ENCODE measurements around the gene NRROS. TPM values are rescaled to one million over a fixed set of nuclear protein-coding genes. Genes with fewer than 3 reads are reported as not detected.

Gene NRROS
- total and polyA plus RNA-seq, 7 experiments from 2014 or later = 1.3 to 53.3 (median 11.2) TPM

DNA sequence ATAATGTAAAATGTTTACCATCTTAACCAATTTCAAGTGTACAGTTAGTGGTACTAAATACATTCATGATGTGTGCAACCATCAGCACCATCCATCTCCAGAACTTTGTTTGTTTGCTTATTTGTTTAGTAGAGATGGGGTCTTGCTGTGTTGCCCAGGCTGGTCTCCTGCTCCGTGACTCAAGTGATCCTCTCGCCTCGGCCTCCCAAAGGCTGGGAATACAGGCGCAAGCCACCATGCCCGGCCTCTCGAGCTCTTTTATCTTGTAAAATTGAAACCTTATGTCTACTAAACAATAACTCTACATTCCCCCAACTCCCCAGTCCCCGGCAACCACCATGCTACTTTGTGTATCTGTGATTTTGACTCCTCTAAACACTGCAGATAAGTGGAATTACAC lies 39.1 kb upstream of the NRROS start:
- Histone ChIP-seq H3K9me3 (ENCODE audit: control insufficient read depth in 2 of 3, low read length in 3 of 3) (no peaks in the 10 kb centered on the region), H3K36me3 (ENCODE audit: control insufficient read depth in 2 of 3, insufficient read depth in 3 of 3, low read length in 3 of 3) (no peaks in the 10 kb centered on the region), H3K27ac (ENCODE audit: low read depth, low read length) (no peak overlapping the region), H3K4me1 (ENCODE audit: control insufficient read depth in 2 of 2, insufficient read depth in 2 of 2, low read length in 2 of 2) (peaks cover 0 to 4% of the 10 kb centered on the region in 2 donors), H3K27me3 (ENCODE audit: control insufficient read depth in 2 of 2, insufficient read depth in 2 of 2, low read length in 2 of 2) (no peaks in the 10 kb centered on the region), H3K4me3 (ENCODE audit: low read length) (no peak overlapping the region)
- H3K9me3 Mint-ChIP-seq = peaks cover 0 to 2% (median 0%) of the 10 kb centered on the region in 11 donors
- no peak for ATAC-seq
- ChIA-PET CTCF (interaction anchor here (0.7 kb wide), 1 partner anchor 84 kb away, joined by 3 read pairs; no protein-coding TSS in a partner anchor), POLR2A (interaction anchor here (1.1 kb wide), 1 partner anchor 94 kb away, joined by 3 read pairs; no protein-coding TSS in a partner anchor)
- intact Hi-C loops (cut with micrococcal nuclease) = loop anchor here (10.0 kb wide), 2 partner anchors 66 to 234 kb away; no protein-coding TSS in a partner anchor
- H3K36me3 Mint-ChIP-seq = peaks cover 0 to 3% (median 0%) of the 10 kb centered on the region in 5 donors
- no peak for DNase-seq
- peaks cover 0 to 30% (median 6%) of the 10 kb centered on the region in 5 donors for H3K27me3 Mint-ChIP-seq
- peak overlapping the region in 1 of 9 donors; percentile 31 for H3K27ac Mint-ChIP-seq
- no peak overlapping the region for H3K4me3 Mint-ChIP-seq
- H3K4me1 Mint-ChIP-seq = peaks cover 0 to 31% (median 18%) of the 10 kb centered on the region in 7 donors

DNA sequence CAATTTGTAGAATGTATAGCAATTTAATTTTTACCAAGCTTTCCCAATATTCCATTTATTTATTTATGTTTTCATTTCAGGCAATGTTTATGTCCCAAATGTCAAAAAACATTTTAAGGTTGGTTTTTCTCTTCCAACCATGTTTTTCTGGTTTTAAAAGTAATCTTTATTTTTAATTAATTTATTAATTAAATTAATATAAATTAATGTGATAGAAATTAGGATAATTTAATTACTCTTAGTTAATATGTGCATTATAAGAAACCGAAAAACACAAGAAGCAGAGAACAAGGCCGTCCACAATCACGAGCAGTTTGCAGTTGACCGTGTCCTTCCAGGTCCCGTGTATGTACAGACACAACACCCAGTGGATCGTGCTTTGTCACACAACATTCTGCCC lies 36.8 kb upstream of the NRROS start:
- Histone ChIP-seq H3K4me1 (ENCODE audit: control insufficient read depth in 2 of 2, insufficient read depth in 2 of 2, low read length in 2 of 2) (peaks cover 0 to 4% of the 10 kb centered on the region in 2 donors), H3K9me3 (ENCODE audit: control insufficient read depth in 2 of 3, low read length in 3 of 3) (no peaks in the 10 kb centered on the region), H3K4me3 (ENCODE audit: low read length) (no peak overlapping the region), H3K27ac (ENCODE audit: low read depth, low read length) (no peak overlapping the region), H3K36me3 (ENCODE audit: control insufficient read depth in 2 of 3, insufficient read depth in 3 of 3, low read length in 3 of 3) (no peaks in the 10 kb centered on the region), H3K27me3 (ENCODE audit: control insufficient read depth in 2 of 2, insufficient read depth in 2 of 2, low read length in 2 of 2) (no peaks in the 10 kb centered on the region)
- ChIA-PET POLR2A (interaction anchor here (1.0 kb wide), 1 partner anchor 34 kb away, joined by 4 read pairs; the partner anchor contains the start of genes FBXO45 and WDR53), CTCF (no interaction called here)
- Mint-ChIP-seq H3K36me3 (peaks cover 0 to 3% (median 0%) of the 10 kb centered on the region in 5 donors), H3K27ac (no peak overlapping the region), H3K4me3 (no peak overlapping the region), H3K4me1 (peaks cover 0 to 27% (median 16%) of the 10 kb centered on the region in 7 donors), H3K27me3 (peaks cover 0 to 13% (median 0%) of the 10 kb centered on the region in 5 donors), H3K9me3 (peaks cover 0 to 2% (median 0%) of the 10 kb centered on the region in 11 donors)
- ATAC-seq (no peak), DNase-seq (no peak)
- intact Hi-C loops (cut with micrococcal nuclease) = loop anchor here (10.0 kb wide), 2 partner anchors 68 to 232 kb away; no protein-coding TSS in a partner anchor

DNA sequence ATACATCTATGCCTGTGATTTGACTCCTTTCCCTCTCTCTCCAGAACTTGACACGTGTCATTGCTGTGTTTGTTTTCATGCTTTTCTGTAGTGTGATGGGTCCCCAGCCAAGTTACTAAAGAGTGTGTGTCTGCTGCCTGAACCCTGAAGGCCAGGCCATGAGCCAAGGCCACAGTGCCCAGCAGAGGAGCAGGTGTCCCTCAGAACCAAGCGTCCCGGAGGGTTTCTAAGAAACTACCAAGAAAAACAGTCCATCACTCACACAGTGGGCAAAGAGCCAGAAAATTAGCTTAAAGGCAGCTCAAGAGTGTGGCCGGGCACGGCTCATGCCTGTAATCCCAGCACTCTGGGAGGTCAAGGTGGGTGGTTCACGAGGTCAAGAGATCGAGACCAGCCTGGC lies 35.8 kb upstream of the NRROS start:
- Mint-ChIP-seq H3K27me3 (peaks cover 0 to 5% (median 0%) of the 10 kb centered on the region in 5 donors), H3K4me1 (peaks cover 0 to 18% (median 8%) of the 10 kb centered on the region in 7 donors), H3K27ac (peak overlapping the region in 4 of 9 donors; percentile 14 to 78 (median 63)), H3K36me3 (no peaks in the 10 kb centered on the region), H3K4me3 (no peak overlapping the region), H3K9me3 (peaks cover 0 to under 1% (median 0%) of the 10 kb centered on the region in 11 donors)
- H3K9me3 ChIP-seq (ENCODE audit: control insufficient read depth in 2 of 3, low read length in 3 of 3) = no peaks in the 10 kb centered on the region
- H3K27me3 ChIP-seq (ENCODE audit: control insufficient read depth in 2 of 2, insufficient read depth in 2 of 2, low read length in 2 of 2) = no peaks in the 10 kb centered on the region
- ATAC-seq (no peak), DNase-seq (no peak)
- no peaks in the 10 kb centered on the region for H3K36me3 ChIP-seq (ENCODE audit: control insufficient read depth in 2 of 3, insufficient read depth in 3 of 3, low read length in 3 of 3)
- intact Hi-C loops (cut with micrococcal nuclease) = loop anchor here (1.0 to 10.0 kb wide), 5 partner anchors 69 to 350 kb away; partner anchors contain the start of gene NCBP2 (in 1 of the 2)
- H3K4me3 ChIP-seq (ENCODE audit: low read length) = no peak overlapping the region
- H3K4me1 ChIP-seq (ENCODE audit: control insufficient read depth in 2 of 2, insufficient read depth in 2 of 2, low read length in 2 of 2) = peaks cover 0 to 4% of the 10 kb centered on the region in 2 donors
- POLR2A ChIA-PET = interaction anchor here (0.8 to 1.8 kb wide), 3 partner anchors 33 to 338 kb away, joined by 3 to 6 read pairs (median 5); partner anchors contain the start of genes NCBP2 and PAK2
- H3K27ac ChIP-seq (ENCODE audit: low read depth, low read length) = no peak overlapping the region
- CTCF ChIA-PET = interaction anchor here (2.3 kb wide), 1 partner anchor 82 kb away, joined by 24 read pairs; no protein-coding TSS in a partner anchor

DNA sequence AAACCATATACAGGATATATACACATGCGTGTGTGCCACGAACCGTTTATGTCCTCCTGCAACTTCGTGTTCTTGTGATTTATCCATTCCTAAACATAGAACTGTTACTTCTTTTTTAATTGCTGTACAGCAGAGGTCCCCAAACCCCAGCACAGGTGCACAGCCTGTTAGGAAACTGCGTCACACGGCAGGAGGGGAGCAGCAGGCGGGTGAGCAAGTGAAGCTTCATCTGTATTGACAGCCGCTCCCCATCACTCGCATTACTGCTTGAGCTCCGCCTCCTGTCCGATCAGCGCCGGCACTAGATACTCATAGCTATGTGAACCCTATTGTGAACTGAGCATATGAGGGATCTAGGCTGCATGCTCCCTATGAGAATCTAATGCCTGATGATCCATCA lies 34.9 kb upstream of the NRROS start:
- Histone ChIP-seq H3K4me3 (ENCODE audit: low read length) (no peak overlapping the region), H3K9me3 (ENCODE audit: control insufficient read depth in 2 of 3, low read length in 3 of 3) (no peaks in the 10 kb centered on the region), H3K36me3 (ENCODE audit: control insufficient read depth in 2 of 3, insufficient read depth in 3 of 3, low read length in 3 of 3) (no peaks in the 10 kb centered on the region), H3K4me1 (ENCODE audit: control insufficient read depth in 2 of 2, insufficient read depth in 2 of 2, low read length in 2 of 2) (peaks cover 3 to 6% of the 10 kb centered on the region in 2 donors), H3K27ac (ENCODE audit: low read depth, low read length) (no peak overlapping the region), H3K27me3 (ENCODE audit: control insufficient read depth in 2 of 2, insufficient read depth in 2 of 2, low read length in 2 of 2) (no peaks in the 10 kb centered on the region)
- Mint-ChIP-seq H3K27ac (peak overlapping the region in 8 of 9 donors; percentile 24 to 92 (median 81)), H3K4me1 (peaks cover 4 to 26% (median 15%) of the 10 kb centered on the region in 7 donors), H3K36me3 (no peaks in the 10 kb centered on the region), H3K9me3 (peaks cover 0 to 2% (median 0%) of the 10 kb centered on the region in 11 donors), H3K27me3 (peaks cover 0 to 5% (median 0%) of the 10 kb centered on the region in 5 donors), H3K4me3 (peak overlapping the region; percentile 3 to 81 (median 48))
- ATAC-seq = peak; percentile 86
- intact Hi-C loops (cut with micrococcal nuclease) = loop anchor here (1.0 to 10.0 kb wide), 5 partner anchors 70 to 351 kb away; partner anchors contain the start of gene NCBP2 (in 1 of the 2)
- POLR2A ChIA-PET = interaction anchor here (0.6 to 1.8 kb wide), 9 partner anchors 27 to 136 kb away, joined by 3 to 7 read pairs (median 3); partner anchors contain the start of genes FBXO45, NRROS, PAK2 and WDR53
- peak in 7 of 9 donors; percentile 74 to 90 (median 82) for DNase-seq
- CTCF ChIA-PET = interaction anchor here (0.6 to 2.3 kb wide), 10 partner anchors 25 to 995 kb away, joined by 3 to 24 read pairs (median 3); no protein-coding TSS in a partner anchor

DNA sequence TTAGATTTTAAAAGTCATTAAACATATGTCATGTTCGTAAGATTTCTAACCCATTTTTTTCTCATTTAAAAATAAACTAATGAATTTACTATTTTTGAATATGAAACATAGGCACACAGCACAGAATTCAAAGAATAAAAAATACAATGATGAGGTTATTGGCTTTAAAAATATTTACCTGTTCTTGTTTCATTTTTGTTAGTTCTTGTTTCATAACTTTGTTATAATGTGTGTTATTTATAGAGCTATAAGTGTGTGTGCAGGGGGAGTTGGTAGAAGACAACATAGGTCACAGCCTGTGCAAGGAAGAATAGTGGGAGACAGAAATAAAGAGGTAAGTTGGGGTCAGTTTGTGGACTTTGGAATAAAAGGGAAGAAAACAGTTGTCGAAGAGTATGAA lies 30.8 kb upstream of the NRROS start:
- Mint-ChIP-seq H3K27ac (peak overlapping the region in 8 of 9 donors; percentile 17 to 93 (median 74)), H3K36me3 (no peaks in the 10 kb centered on the region), H3K27me3 (peaks cover 0 to 5% (median 0%) of the 10 kb centered on the region in 5 donors), H3K9me3 (peaks cover 0 to 2% (median 0%) of the 10 kb centered on the region in 11 donors), H3K4me3 (peak overlapping the region in 1 of 10 donors; percentile 12), H3K4me1 (peaks cover 28 to 52% (median 47%) of the 10 kb centered on the region in 7 donors)
- Histone ChIP-seq H3K4me1 (ENCODE audit: control insufficient read depth in 2 of 2, insufficient read depth in 2 of 2, low read length in 2 of 2) (peaks cover 26 to 27% of the 10 kb centered on the region in 2 donors), H3K27me3 (ENCODE audit: control insufficient read depth in 2 of 2, insufficient read depth in 2 of 2, low read length in 2 of 2) (no peaks in the 10 kb centered on the region), H3K27ac (ENCODE audit: low read depth, low read length) (no peak overlapping the region), H3K36me3 (ENCODE audit: control insufficient read depth in 2 of 3, insufficient read depth in 3 of 3, low read length in 3 of 3) (no peaks in the 10 kb centered on the region), H3K4me3 (ENCODE audit: low read length) (no peak overlapping the region), H3K9me3 (ENCODE audit: control insufficient read depth in 2 of 3, low read length in 3 of 3) (no peaks in the 10 kb centered on the region)
- DNase-seq = no peak
- ChIA-PET CTCF (interaction anchor here (0.8 to 8.3 kb wide), 16 partner anchors 9 to 153 kb away, joined by 3 to 166 read pairs (median 5); partner anchors contain the start of gene NRROS), POLR2A (interaction anchor here (0.9 to 2.7 kb wide), 9 partner anchors 10 to 131 kb away, joined by 3 to 25 read pairs (median 6); partner anchors contain the start of genes NRROS and PAK2)
- ATAC-seq = no peak
- intact Hi-C loops (cut with micrococcal nuclease) = loop anchor here (1.0 to 10.0 kb wide), 10 partner anchors 24 to 361 kb away; partner anchors contain the start of genes CEP19 (in 2 of the 2), PIGX (in 2 of the 2), FBXO45 (in 1 of the 2) and PIGZ (in 1 of the 2)

DNA sequence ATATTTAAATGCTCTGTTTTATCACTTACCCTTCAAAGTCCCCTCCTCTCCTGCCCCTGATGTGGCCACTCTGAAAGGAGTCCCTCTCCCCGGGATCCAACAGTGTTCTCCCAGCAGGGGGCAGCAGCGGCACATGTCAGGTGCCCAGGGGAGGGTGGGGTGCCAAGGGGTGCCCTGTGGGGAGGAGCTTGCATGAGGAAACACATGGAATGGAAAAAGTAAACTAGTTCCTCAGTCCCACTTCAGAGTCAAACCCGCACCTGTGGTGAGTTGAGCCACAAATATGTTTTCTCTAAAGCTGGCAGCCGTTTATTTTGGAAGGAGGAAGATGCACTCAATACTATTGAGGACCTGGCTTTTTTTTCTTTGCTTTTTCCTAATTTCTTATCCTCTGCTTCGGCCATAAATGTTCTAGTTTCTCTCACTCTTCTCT lies 30.1 kb upstream of the NRROS start:
- intact Hi-C loops (cut with micrococcal nuclease) = loop anchor here (1.0 to 10.0 kb wide), 10 partner anchors 23 to 360 kb away; partner anchors contain the start of genes CEP19 (in 2 of the 2), PIGX (in 2 of the 2), FBXO45 (in 1 of the 2) and PIGZ (in 1 of the 2)
- Histone ChIP-seq H3K27me3 (ENCODE audit: control insufficient read depth in 2 of 2, insufficient read depth in 2 of 2, low read length in 2 of 2) (no peaks in the 10 kb centered on the region), H3K9me3 (ENCODE audit: control insufficient read depth in 2 of 3, low read length in 3 of 3) (no peaks in the 10 kb centered on the region), H3K36me3 (ENCODE audit: control insufficient read depth in 2 of 3, insufficient read depth in 3 of 3, low read length in 3 of 3) (no peaks in the 10 kb centered on the region), H3K27ac (ENCODE audit: low read depth, low read length) (peak overlapping the region; percentile 39), H3K4me3 (ENCODE audit: low read length) (no peak overlapping the region), H3K4me1 (ENCODE audit: control insufficient read depth in 2 of 2, insufficient read depth in 2 of 2, low read length in 2 of 2) (peaks cover 23 to 26% of the 10 kb centered on the region in 2 donors)
- Mint-ChIP-seq H3K36me3 (no peaks in the 10 kb centered on the region), H3K27ac (peak overlapping the region; percentile 72 to 93 (median 88)), H3K27me3 (peaks cover 0 to 5% (median 0%) of the 10 kb centered on the region in 5 donors), H3K9me3 (peaks cover 0 to 2% (median 0%) of the 10 kb centered on the region in 11 donors), H3K4me3 (peak overlapping the region; percentile 49 to 80 (median 74)), H3K4me1 (peaks cover 28 to 50% (median 47%) of the 10 kb centered on the region in 7 donors)
- CTCF ChIA-PET = interaction anchor here (0.6 to 8.3 kb wide), 20 partner anchors 8 to 242 kb away, joined by 3 to 166 read pairs (median 5); partner anchors contain the start of genes CEP19, NRROS and PIGX
- POLR2A ChIA-PET = interaction anchor here (0.7 to 2.7 kb wide), 15 partner anchors 11 to 333 kb away, joined by 3 to 25 read pairs (median 4); partner anchors contain the start of genes NCBP2, NRROS and PAK2
- DNase-seq (peak; percentile 78 to 93 (median 88)), ATAC-seq (peak; percentile 96)
